Panc1 (cell line): ENCODE measurements around the gene CDK14. TPM values are rescaled to one million over a fixed set of nuclear protein-coding genes. Genes with fewer than 3 reads are reported as not detected.

Experiments
- ATAC-seq: fragments of 200-7000 bp; cut with Tn5 transposase; 2 replicates; pipeline ENCODE4 v1.9.1; 2020; ENCODE audit warnings: mild to moderate bottlenecking, moderate library complexity
- BruUV-seq: library from RNA; stranded (reverse); fragments of 400-500 nt; replicated peaks from 2 replicates; lab custom pipeline; 2021; lab: Mats Ljungman, UMichigan
- CTCF ChIA-PET: fragments of 300-600 bp; sonication (Branson Sonifier 250); formaldehyde crosslinking; loops from one replicate; lab custom pipeline; 2022; ENCODE audit warnings: antibody characterized with exemption; lab: Charles Lee
- POLR2A ChIA-PET: fragments of 300-600 bp; sonication (Branson Sonifier 250); formaldehyde crosslinking; loops from one replicate; lab custom pipeline; 2022; ENCODE audit warnings: antibody characterized with exemption; lab: Charles Lee
- DNase-seq: peaks from one replicate; pipeline ENCODE4 v3.0.0-alpha.2; 2010; ENCODE audit warnings: low read depth, low spot score
- H3K27ac ChIP-seq: 2 replicates; pipeline ENCODE4 v1.5.1; 2011; ENCODE audit warnings: mild to moderate bottlenecking, low read length, inconsistent platforms
- H3K27me3 ChIP-seq: fragments of 200-500 bp; sonication (Bioruptor generic); 2 replicates; pipeline ENCODE4 v1.6.0; 2014; ENCODE audit warnings: low read length, inconsistent platforms; ENCODE audit not compliant: control insufficient read depth, insufficient read depth
- H3K36me3 ChIP-seq: fragments of 200-500 bp; sonication (Bioruptor generic); 2 replicates; pipeline ENCODE4 v1.5.1; 2014; ENCODE audit warnings: inconsistent platforms, mild to moderate bottlenecking, low read length, moderate library complexity; ENCODE audit not compliant: control insufficient read depth, insufficient read depth
- H3K4me1 ChIP-seq: 2 replicates; pipeline ENCODE4 v1.5.1; 2011; ENCODE audit warnings: inconsistent platforms, mild to moderate bottlenecking, low read length, moderate library complexity; ENCODE audit not compliant: control insufficient read depth, insufficient read depth
- H3K4me3 ChIP-seq, 2 experiments: 2 replicates each; pipeline ENCODE4 v1.5.1; 2011 to 2012; ENCODE audit warnings: low read depth in 2 of 2, low read length in 2 of 2, mild to moderate bottlenecking in 2 of 2, inconsistent platforms in 1 of 2, moderate library complexity in 1 of 2
- H3K9me3 ChIP-seq: fragments of 200-500 bp; sonication (Bioruptor generic); 2 replicates; pipeline ENCODE4 v1.5.1; 2014; ENCODE audit warnings: low read depth, mild to moderate bottlenecking, inconsistent platforms, low read length, moderate library complexity; ENCODE audit not compliant: control insufficient read depth, insufficient read depth
- CTCF ChIP-seq: fragments of 450-650 bp; IDR thresholded peaks from 2 replicates; pipeline ENCODE4 v1.5.1; 2017; ENCODE audit warnings: mild to moderate bottlenecking
- POLR2AphosphoS5 ChIP-seq: IDR thresholded peaks from 2 replicates; pipeline ENCODE4 v1.6.1; 2012; ENCODE audit warnings: mild to moderate bottlenecking, low read depth, low read length, moderate library complexity
- REST ChIP-seq, 2 experiments: IDR thresholded peaks; 2 replicates each; pipeline ENCODE4 v1.6.1; 2011 to 2012; ENCODE audit warnings: low read depth in 2 of 2, control low read depth in 1 of 2, low read length in 1 of 2, mild to moderate bottlenecking in 1 of 2, moderate library complexity in 1 of 2; ENCODE audit not compliant: insufficient read depth in 1 of 2
- SIN3A ChIP-seq: IDR thresholded peaks from 2 replicates; pipeline ENCODE4 v1.6.1; 2012; ENCODE audit warnings: low read depth, mild to moderate bottlenecking, low read length, moderate library complexity, borderline replicate concordance; ENCODE audit not compliant: insufficient read depth
- TCF7L2 ChIP-seq: IDR thresholded peaks from 2 replicates; pipeline ENCODE4 v1.6.1; 2011; ENCODE audit warnings: mild to moderate bottlenecking, low read depth, low read length, inconsistent platforms
- in situ Hi-C: cut with HindIII; loops from 2 replicates; pipeline ENCODE4 v1.10.0; 2016; ENCODE audit warnings: low sequenced_read_pairs, low pct_unique_long_range_greater_than_20kb
- intact Hi-C: fragments of 100-400 bp; cut with micrococcal nuclease; formaldehyde crosslinking; loops from one replicate; pipeline ENCODE4 v1.10.0; 2022; ENCODE audit not compliant: unreplicated experiment
- total RNA-seq: library from RNA; stranded (reverse); gene quantifications from one replicate; pipeline ENCODE4 v1.2.1, GENCODE V29; 2021; ENCODE audit not compliant: unreplicated experiment

The CDK14 gene
- total RNA-seq, 1 experiment from 2014 or later = 3.0 TPM

GRCh38 chr7:91109200-91109599 lies 513.1 kb downstream of the CDK14 start:
- TF ChIP-seq CTCF (no peak), POLR2AphosphoS5 (no peak), REST (IDR thresholded peaks at IDR 0.05; ENCODE audit: insufficient read depth in 1 of 2, low read depth in 2 of 2, low read length in 1 of 2) (no peak), TCF7L2 (no peak), SIN3A (no peak)
- H3K9me3 ChIP-seq = no peaks in the 10 kb centered on the region
- no TSS peak for BruUV-seq
- no peak overlapping the region for H3K4me3 ChIP-seq
- no peaks in the 10 kb centered on the region for H3K27me3 ChIP-seq
- no peaks in the 10 kb centered on the region for H3K36me3 ChIP-seq
- intact Hi-C loops (no loop called here), in situ Hi-C loops (no loop called here)
- no peak for ATAC-seq
- H3K27ac ChIP-seq = no peak overlapping the region
- H3K4me1 ChIP-seq = no peaks in the 10 kb centered on the region
- no peak for DNase-seq
- CTCF ChIA-PET = no interaction called here
- POLR2A ChIA-PET = no interaction called here

GRCh38 chr7:91112902-91113341 lies 516.8 kb downstream of the CDK14 start:
- H3K4me1 ChIP-seq = no peaks in the 10 kb centered on the region
- no TSS peak for BruUV-seq
- TF ChIP-seq CTCF (no peak), TCF7L2 (no peak), REST (IDR thresholded peaks at IDR 0.05; ENCODE audit: insufficient read depth in 1 of 2, low read depth in 2 of 2, low read length in 1 of 2) (no peak), SIN3A (no peak), POLR2AphosphoS5 (no peak)
- no peaks in the 10 kb centered on the region for H3K36me3 ChIP-seq
- ATAC-seq = no peak
- no peaks in the 10 kb centered on the region for H3K9me3 ChIP-seq
- in situ Hi-C loops = no loop called here
- ChIA-PET CTCF (no interaction called here), POLR2A (no interaction called here)
- no peak for DNase-seq
- intact Hi-C loops = no loop called here
- no peaks in the 10 kb centered on the region for H3K27me3 ChIP-seq
- no peak overlapping the region for H3K4me3 ChIP-seq
- no peak overlapping the region for H3K27ac ChIP-seq
